ENCODE measurements around the gene SUSD6. TPM values are rescaled to one million over a fixed set of nuclear protein-coding genes. Genes with fewer than 3 reads are reported as not detected.

Gene SUSD6
- total RNA-seq, 1 experiment from 2014 or later: 24.1 TPM

DNA sequence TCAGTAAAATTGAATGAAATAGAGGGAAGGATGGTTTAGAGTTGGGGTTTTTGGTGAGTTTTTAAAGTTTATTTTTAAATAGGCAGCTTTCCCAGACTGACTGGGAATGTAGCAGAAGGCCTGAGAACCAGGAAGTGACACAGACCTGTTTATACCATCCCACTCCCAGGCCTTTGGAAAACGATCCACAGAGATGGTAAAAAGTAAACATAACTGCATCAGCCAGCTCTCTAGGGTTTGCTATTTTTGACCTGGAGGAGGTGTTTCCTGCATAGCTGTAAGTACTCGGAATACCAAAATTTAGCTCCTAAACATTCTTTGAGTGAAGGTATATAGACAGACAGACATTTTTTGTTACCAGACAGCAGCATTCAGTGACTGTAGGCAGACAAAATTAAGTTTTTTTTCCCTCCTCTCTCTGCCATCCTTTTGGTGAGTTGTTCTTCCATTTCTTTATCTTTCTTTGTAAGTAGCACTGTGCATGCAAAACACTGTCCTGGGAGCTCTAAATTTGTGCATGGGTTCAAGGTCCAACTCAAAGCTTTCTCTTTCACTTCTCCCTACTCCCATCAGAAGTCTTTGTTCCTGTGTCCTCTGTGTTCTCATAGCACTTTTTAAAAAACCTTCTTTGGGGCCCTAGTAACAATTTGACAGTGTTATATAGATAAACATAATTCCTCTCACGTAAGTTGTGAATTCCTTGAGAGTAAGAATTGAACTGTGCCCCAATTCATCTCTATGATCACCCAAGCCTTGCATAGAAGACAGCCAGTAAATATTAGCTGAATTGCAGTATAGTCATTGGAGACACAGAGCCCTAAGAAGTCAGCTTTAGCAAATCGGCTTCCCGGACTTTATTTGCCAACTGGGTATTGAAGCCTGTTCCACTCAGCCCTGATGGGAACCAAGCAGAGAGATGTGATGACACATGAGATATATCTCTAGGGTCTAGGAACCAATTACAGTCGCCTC, 37.4 kb downstream of the SUSD6 start:
- Histone ChIP-seq H3K4me1 (replicated peaks; ENCODE audit: insufficient read depth) (peaks cover 83% of the 10 kb centered on the region), H3K79me2 (ENCODE audit: low read depth) (peaks cover 4% of the 10 kb centered on the region; the same call in 1 of the 2 replicates), H4K20me1 (ENCODE audit: insufficient read depth) (no peaks in the 10 kb centered on the region), H2AFZ (no peak overlapping the region), H3K36me3 (ENCODE audit: low read depth) (no peaks in the 10 kb centered on the region), H3K9me3 (ENCODE audit: insufficient read depth, low read depth) (no peaks in the 10 kb centered on the region), H3K27ac (peak overlapping the region; percentile 50), H3K27me3 (ENCODE audit: insufficient read depth, low read depth) (no peaks in the 10 kb centered on the region), H3K4me3 (no peak overlapping the region), H3F3A (ENCODE audit: insufficient read depth, low read depth) (peaks cover 44% of the 10 kb centered on the region), H3K4me2 (peak overlapping the region; percentile 39), H3K9me2 (ENCODE audit: insufficient read depth) (no peaks in the 10 kb centered on the region)
- no TSS peak for BruUV-seq (replicated peaks)
- CTCF ChIA-PET: interaction anchor here (0.9 kb wide), 1 partner anchor 64 kb away, joined by 4 read pairs; no protein-coding TSS in a partner anchor
- DNase-seq: peak in 1 of 2 experiments; percentile 34
- TF ChIP-seq EZH2 (IDR thresholded peaks at IDR 0.05; ENCODE audit: low read depth) (no peak), CTCF (conservative IDR thresholded peaks at IDR 0.05) (no peak)
- intact Hi-C loops (cut with micrococcal nuclease; ENCODE audit: unreplicated experiment): no loop called here
- POLR2A ChIA-PET (ENCODE audit: unreplicated experiment): interaction anchor here (0.7 kb wide), 1 partner anchor 63 kb away, joined by 6 read pairs; no protein-coding TSS in a partner anchor

GRCh38 chr14:69650948-69651369, 39.6 kb downstream of the SUSD6 start:
- intact Hi-C loops (cut with micrococcal nuclease; ENCODE audit: unreplicated experiment): loop anchor here (1.0 kb wide), 1 partner anchor 39 kb away; no protein-coding TSS in a partner anchor
- H3K4me2 ChIP-seq: peak overlapping the region; percentile 73
- POLR2A ChIA-PET (ENCODE audit: unreplicated experiment): no interaction called here

More at GRCh38 chr14:69650948-69651369, 39.6 kb downstream of the SUSD6 start:
- DNase-seq: peak; percentile 85 to 97
- Histone ChIP-seq H3F3A (ENCODE audit: insufficient read depth, low read depth) (peaks cover 43% of the 10 kb centered on the region), H3K9me3 (ENCODE audit: insufficient read depth, low read depth) (no peaks in the 10 kb centered on the region), H3K9me2 (ENCODE audit: insufficient read depth) (no peaks in the 10 kb centered on the region), H3K4me3 (peak overlapping the region; percentile 8; the same call in 1 of the 2 replicates), H4K20me1 (ENCODE audit: insufficient read depth) (no peaks in the 10 kb centered on the region), H3K36me3 (ENCODE audit: low read depth) (no peaks in the 10 kb centered on the region), H3K4me1 (replicated peaks; ENCODE audit: insufficient read depth) (peaks cover 89% of the 10 kb centered on the region), H2AFZ (no peak overlapping the region), H3K27me3 (ENCODE audit: insufficient read depth, low read depth) (no peaks in the 10 kb centered on the region), H3K79me2 (ENCODE audit: low read depth) (peaks cover 11% of the 10 kb centered on the region), H3K27ac (peak overlapping the region; percentile 52)
- BruUV-seq (replicated peaks): no TSS peak
- CTCF ChIA-PET: no interaction called here
- no peak for TF ChIP-seq CTCF (conservative IDR thresholded peaks at IDR 0.05)
- no peak for TF ChIP-seq EZH2 (IDR thresholded peaks at IDR 0.05; ENCODE audit: low read depth)

All from PC-9 (cell line).